DMS79 treated with DMSO at 0.1 percent for 48 hours (cell line): ENCODE data around the gene TMEM185A.
"Not testable (repeated sequence)": the region's sequence is repeated elsewhere in the genome, so short reads cannot be mapped to it uniquely, and the experiment has no call there.

Source experiments
- DNase-seq: peaks from one replicate; lab custom pipeline; 2025; lab: John Stamatoyannopoulos, UW

TMEM185A gene

DNA sequence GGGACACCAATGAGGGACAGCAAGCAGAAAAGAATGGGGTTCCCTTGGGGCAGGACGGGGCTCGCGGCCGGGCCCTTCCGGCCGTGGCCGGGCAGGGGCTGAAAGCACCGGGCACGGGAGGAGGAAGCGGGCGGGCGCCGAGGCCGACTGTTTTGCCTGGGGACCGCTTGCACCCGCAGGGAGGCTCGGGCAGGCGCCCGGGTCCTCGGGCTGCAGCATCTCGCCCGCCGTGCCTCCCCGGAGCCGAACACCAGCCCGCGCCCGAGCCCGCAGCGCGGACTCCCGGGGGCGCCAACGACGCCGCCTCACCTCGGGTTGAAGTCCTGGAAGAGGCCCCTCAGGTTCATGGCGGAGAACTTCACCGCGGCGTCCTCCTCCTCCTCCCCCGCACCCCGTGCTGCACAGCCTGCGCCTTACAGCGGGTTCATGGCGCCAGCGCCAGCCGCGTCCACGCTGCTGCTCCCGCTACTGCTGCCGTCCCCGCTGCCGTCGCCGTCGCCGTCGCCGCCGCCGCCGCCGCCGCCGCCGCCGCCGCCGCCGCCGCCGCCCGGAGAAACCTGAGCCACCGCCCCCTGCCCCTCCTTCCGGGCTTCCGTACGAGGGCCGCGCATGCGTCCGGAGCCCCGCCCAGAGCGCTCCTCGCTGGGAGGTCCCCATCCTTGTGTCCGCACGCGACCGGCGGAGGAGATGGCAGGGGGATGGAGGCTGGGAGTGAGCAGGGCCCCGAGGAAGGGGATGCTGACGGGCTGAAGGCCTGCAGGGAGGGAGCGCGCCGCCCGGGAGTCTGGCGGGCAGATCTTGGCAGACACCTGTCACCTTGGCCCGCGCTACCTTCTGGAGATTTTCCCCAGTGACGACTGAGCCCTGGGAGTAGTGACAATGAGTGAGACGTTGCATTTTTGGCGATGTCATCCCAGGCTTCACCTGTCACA, at the start of gene TMEM185A:
Gene TMEM185A, minus strand, starts transcription at position 559 of the 932 bp plus-strand sequence. Its CDS starts 212 bp downstream, at position 347.
- DNase-seq: peak; percentile 17

DNA sequence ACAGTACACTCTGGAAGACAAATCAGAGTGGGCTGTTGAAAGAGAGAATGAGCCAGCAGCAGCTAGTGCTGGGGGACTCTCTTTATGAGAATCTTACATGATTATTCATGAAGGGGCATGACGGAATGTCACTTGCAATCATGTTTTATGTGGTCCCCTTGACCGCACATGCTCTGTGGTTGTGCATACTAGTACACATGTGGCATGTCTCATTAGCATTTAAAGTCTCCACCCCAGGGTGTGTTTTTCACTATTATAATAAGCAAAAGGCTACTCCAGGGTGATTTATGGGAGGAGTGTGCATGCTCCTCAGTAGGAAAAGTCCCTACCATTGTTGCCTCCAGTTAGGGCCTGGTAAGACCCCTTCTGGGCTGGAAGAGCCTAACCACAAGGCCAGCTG, 49.6 kb upstream of the TMEM185A start:
- no peak for DNase-seq

DNA sequence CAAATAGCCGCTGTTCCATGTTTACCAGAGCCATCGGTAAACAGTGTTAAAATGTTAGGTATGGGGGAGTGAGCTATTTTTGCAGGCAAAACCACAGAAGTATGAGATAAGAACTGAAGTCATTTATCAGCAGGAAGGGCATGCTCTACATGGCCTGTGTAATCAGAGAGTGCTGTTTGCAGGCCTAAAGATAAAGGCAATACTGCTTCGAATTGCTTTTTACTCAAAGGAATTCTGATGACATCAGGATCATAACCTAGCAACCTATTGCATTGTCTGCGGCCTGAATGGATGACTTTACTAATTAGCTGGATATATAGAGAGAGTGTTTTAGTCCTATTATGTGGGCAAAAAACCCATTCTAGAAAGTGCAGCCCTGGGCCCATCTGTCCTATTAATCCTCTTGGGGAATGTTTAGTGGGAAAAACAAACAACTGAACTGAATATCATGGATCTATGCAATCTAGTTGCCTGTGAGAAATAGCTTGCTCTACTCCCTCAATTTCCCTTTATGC, 47.6 kb upstream of the TMEM185A start:
- DNase-seq: not testable (repeated sequence)

DNA sequence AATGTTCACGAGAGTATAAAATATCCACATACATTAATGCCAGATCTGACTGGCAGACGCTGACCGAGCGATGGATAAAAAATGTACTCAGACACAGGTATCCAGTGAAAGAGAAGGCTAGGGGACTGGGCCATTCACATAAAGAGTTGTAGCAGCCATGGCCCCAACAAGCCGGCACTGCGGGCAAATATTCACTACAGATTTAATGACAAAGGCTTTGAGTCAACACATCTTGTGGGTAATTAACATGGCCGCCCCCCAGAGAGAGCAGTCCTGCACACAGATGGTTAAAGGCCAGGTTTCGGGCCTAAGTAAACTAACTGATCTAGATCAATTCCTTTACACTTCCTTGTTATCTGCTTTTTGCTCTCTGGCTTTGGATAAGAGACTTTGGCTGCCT, 44.0 kb upstream of the TMEM185A start:
- DNase-seq: not testable (repeated sequence)

DNA sequence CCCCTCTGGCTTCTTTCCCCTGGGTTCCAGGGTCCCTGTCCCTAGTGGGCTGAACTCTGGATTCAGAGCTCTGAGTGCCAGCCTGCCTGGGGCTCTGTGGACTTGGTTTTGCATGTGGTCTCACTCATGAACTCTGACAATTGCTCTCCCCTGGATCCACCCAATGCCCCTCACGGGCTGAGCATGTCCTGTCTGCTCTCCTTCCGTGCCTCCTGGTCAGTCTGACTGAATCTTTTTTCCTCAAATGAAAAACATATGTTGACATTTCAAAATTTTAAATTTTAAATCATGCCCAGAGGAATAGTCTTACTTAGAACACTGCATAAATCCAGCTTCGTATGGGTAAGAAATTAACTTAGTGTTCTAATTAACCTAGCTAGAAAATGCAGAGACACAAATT, 43.5 kb upstream of the TMEM185A start:
- not testable (repeated sequence) for DNase-seq

DNA sequence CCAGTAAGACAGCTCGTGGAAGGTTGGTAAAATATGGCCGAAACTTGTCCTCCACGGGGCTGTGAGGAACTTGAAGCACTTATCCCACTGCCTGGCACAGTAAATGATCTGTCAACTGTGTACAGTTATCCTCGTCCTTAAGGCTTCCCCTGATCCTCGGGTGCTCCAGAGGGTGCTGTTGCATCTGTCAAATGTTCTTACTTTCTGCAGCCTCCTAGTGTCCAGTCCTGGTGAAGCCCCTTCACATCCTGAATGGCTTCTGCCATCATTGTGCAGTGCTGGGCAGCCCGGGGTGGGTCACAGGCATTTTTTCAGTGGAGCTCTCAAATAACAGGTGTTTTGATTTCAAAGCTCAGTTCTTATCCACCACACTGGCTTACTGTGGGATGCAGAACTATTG, 29.0 kb upstream of the TMEM185A start:
- not testable (repeated sequence) for DNase-seq

DNA sequence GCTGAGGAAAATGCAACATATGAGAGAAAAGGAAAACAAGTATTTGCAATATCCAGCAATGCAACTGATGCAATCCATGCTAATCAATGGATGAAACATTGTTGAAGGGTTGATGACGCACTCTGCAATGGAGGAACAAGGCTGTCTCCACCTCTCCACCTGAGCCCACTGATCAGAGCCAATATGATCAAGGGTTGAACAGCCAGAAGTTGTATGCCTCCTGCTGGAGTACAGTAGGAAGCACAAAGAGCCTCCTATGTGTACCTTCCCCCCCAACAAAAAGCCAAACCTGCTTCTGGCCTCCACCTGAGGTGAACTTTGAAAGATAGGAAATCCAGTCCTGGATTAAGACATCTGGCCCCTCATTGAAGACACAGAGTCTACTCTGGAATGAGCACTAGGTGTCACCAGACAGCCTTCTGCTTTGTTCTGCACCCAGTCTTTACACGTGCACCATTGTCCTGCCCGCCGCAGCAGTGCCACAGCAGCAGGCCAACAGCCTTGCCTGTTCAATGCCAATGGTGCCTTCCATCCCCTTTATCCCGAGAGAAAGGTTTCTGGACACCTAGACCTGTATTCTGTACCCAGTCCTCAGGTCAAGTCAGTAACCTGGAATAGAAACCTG, 24.8 kb upstream of the TMEM185A start:
- not testable (repeated sequence) for DNase-seq

DNA sequence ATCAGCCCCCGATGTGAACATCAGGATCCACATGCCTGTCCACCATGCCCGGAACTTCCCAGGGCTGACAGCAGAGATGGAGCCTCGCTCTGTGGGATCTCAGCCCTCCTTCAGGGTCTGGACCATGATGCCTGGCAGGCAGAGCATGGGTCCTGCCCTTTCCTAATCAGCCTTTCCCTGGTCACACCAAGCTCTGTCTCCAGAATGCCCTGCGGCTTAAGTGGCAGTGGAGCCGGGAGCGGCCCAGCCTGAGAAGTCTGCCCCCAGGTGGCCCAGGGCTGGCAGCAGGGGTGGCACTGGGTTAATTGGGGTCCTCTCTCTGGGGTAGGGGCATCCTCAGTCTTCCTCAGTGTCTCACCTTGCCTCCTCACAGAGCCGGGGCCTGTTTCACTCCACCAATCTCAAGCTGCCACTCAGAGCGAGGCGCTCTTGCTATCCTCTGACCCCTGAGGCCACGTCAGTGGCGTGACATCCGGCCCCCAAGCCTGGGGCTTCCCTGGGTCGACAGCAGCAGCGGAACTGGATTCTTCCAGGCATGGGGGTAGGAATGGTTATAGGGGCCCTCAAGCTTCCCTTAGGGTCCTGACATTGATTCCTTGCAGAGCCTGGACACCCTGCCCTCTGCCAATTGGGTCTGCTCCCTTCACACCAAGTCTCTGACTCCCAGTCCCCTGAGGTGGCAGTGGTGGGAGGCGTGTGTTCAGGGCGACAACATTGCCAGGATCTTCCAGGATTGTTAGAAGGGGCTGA, 20.8 kb upstream of the TMEM185A start:
- no peak for DNase-seq

DNA sequence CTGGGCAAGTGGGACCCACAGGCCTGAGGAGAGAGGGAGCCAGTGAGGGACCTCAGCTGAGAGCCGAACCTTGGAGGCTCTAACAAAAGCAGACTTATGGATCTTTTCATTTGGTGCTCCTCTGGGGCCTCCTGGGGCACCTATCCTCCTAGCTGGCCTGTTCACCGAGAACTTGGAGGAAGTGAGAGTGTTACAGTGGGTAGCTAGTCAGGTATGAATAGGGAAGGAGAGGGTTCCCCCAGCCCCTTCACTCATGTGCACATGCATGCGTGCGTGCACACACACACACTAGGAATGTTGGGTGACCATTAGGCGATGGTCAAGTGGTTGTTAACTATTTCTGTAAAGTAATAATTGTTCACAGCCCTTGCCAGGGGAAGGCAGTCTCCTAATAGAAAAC, 18.6 kb upstream of the TMEM185A start:
- DNase-seq: no peak

DNA sequence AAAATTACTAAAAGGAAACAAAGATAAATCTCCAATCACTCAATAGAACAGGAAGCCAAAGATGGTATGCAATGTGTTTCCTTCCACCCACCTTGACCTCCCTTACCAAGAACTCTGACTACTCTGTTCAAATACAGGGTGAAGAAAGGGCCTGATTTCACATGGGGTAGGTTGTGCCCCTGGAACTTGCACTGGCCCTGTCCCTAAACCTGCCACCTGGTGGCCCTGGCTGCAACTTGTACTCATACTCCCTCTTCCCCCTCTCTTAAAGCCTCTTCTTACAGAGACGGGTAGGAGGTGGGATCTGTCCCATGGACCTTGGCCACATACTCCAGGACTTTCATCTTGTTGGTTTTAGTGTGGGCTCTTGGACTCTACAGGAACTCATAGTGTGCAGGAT, 17.3 kb upstream of the TMEM185A start:
- no peak for DNase-seq

DNA sequence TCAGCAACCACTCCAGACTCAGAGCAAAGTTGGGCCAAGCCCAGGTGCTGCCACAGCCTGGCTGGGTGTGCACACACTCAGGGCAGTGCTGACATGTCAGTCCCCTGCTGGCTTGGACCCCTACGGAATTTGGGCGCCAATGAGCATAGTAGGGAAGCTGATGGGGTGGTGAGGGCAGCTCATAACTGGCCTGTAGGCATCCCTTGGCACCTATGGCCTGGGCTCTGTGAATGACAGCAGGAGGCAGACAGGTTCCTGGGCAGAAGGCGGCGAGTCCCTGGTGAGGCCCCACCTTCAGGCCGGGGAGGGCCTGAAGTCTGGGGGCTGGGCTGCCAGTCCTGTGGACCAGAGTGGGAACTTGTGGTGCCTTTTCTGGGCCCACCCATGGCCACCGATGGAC, 15.9 kb upstream of the TMEM185A start:
- no peak for DNase-seq

DNA sequence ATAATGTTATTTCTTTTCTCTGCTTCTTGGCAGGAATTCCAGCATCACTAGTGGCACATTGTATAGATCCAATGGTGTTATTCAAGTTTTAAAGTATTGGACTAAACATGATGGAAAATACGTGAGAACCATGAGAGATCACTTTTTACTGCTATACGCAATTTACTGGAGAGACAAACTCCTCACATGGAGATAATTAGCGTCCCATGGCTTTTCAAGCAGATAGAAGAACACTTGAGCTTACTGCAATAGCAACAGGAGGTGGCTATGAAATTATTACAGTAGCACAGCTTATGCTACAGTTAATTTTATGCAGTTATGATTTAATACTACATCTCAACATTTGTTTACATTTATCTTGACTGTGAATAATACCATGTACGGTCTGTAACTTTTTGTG, 11.9 kb upstream of the TMEM185A start:
- DNase-seq: no peak

DNA sequence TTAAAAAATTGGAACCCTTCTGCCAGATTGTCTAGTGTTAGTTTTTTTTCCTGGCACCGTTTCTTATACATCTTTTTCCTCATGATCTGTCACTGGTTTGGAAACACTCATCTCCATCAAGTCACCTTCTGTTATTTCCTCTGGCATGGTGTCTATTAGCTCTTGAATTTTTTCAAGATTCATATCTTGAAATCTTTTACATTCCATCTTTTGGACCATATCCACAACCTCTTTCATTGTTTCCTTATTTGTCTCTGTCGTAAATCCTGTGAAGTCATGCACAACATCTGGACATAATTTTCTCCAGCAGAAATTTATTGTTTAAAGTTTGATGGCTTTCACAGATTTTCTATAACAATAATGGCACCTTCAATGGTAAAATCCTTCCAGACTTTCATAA, 10.2 kb upstream of the TMEM185A start:
- no peak for DNase-seq

DNA sequence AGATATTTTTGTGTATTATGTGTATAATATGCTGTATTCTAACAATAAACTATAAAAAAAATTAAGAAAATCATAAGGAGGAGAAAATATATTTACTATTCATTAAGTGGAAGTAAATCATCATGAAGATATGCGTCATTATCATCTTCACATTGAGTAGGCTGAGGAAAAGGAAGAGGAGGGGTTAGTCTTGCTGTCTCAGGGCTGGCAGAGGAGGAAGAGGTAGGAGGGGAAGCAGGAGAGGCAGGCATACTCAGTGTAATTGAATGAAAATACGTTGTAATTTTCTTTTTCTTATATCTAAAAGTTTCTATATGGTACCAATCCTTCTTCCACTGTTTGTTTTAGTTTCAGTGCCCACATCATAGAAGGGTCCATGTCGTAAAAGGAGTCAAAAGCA, 9.8 kb upstream of the TMEM185A start:
- DNase-seq: no peak

DNA sequence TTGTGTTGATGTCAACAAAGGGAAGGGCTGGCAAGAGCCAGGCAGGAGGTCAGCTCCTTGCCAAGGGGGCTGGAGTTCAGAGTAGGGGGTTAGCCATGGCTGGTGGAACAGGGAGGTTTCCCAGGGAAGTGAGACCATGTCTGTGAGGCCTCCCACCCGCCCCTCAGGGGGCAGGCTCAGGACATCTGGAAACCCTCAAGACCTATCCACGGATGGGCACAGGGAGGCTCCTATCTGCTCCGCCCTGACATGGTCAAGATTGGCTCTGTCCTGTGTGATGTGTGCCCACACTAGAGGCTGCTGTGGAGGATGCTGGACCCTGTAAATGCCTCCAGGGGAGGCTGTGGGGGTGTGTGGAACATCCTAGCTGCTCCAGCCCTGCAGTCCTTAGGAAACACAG, 8.0 kb upstream of the TMEM185A start:
- DNase-seq: no peak

DNA sequence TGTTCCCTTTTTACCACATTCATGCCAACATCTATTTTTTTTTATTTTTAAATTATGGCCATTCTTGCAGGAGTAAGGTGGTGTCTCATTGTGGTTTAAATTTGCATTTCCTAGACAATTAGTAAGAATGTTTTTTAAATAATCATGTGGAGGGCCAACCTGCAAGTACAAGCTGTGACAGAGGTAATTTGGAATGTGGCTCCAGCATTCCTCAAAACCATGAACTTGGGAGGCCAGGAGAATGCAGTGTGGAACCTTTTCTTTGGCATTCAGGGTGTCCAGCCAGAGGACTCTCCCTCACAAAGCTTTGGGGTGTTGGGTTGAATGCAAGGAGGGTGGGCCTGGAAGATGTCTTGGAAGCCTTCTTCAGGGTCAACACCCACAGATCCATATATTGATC, 7.3 kb upstream of the TMEM185A start:
- no peak for DNase-seq

DNA sequence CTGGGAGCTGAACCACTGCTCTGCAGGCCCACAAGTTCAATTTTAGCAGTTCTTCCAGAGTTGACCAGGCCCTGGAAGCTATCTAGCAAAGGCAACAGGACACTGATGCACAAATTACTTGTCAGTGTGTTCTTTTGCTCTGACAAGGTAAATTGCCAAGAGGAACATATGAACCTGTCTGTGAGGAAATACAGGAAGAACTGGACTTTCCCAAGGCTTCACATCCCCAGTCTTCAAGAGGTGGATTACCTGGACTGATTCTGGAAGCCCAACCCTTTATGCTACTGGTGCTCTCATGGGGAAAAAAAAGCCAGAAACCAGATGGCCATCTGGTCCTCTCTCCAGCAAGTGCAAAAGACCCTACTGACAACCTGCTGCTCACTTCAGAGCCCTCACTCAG, 1.9 kb upstream of the TMEM185A start:
- DNase-seq: no peak

DNA sequence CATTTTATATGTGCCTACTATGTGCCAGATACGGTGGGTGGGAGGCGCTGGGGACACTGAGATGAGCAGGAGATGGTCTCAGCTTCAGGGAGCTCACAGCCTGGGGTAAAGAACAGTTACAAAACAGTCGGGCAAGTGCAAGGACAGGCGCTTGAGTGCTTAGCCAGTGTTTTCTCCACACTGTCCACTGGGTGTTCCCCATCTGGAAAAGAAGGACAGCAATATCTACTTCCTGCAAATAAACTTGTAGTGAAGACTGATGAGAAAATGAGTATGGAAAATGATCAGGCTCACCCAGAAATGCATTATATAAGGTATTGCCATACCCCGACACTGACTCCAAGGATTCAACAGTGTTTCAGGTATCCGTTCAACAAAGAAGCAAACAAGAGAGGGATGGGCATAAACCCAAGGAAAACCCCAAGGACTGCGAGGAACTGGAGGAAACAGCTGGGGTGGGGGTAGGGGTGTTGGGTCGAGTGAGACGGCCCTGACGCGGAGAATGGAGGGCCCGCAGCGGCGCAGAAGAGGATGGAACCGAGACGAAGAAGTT, 835 bp downstream of the TMEM185A start:
- no peak for DNase-seq

DNA sequence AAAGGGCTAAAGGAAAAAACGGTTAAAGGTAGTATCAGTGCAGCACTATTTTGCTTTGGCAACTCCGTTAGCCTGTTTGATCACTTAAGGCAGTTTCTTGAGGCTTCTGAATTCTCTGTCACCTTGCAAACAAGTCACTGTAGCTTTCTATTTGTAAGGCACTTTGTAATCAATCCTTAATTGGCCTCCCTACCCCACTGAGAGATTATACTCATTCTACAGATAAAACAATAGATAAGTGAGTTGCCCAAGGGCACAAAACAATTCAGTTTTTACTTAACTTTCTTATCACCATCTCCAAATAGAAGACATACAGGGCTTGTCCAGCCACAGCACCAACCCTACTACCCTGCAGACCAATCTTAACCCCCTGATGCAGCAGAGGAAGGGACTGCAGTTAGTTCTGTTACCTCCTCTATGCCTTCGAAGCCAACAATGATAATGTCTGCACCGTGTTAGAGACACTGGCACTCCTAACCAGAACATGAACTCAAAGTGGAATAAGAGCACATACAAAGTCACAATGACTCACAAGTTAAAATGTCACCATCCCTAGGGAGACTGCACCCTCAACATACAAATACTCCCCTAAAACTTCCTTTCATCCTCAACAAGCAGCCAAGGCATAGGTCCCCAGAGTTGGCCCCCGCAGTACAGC, 1.7 kb downstream of the TMEM185A start:
- no peak for DNase-seq

DNA sequence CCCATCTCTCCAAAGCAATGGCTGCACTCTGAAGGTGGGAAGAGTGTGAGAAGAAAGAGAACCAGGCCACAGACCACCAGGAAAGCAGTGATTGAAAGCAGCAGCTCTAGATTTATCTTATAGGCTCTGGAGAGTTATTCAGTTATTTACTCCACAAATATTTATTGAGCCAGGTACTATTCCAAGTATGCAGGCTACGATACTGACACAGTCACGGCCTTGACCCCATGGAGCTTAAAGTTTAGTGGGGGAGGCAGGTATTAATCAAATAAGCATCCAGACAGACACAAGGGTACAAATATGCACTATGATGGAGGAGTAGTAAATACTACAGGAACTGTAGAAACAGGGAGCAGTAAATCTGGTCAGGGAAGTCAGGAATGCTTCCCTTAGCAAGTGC, 2.8 kb downstream of the TMEM185A start:
- DNase-seq: no peak

DNA sequence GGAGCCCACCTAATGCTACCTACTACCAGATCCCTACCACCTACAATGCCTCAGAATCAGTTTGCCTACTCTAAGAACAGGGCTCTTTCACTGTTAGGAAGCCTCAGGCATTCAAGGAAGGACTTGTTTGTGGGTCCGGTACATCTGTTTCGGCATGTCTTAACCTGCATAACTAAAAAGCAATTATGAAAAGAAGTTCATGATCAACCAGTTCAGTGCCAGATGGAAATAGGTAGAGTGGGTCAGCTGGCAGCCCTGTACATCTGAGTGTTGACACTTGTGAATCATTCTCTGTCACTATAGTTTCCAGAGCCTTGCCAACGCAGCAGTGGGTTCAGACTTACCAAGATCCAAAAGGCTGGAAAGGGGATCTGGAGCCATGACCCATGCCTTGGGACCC, 3.3 kb downstream of the TMEM185A start:
- no peak for DNase-seq

DNA sequence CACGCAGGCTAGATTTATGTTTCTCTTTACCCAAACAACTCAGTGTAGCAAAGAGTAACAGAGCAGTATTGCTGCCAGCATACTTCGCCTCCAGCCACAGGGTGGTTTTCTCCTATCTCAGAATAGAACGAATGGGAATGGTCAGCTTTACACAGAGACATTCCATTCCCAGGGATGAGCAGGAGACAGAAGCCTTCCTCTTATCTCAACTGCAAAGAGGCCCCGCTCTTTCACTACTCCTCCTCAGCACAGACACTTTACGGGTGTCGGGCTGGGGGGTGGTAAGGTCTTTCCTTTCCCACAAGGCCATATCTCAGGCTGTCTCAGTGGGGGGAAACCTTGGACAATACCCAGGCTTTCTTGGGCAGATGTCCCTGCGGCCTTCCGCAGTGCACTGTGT, 4.8 kb downstream of the TMEM185A start:
- DNase-seq: not testable (repeated sequence)
